ENCODE data around the gene KREMEN2.

The KREMEN2 gene

DNA sequence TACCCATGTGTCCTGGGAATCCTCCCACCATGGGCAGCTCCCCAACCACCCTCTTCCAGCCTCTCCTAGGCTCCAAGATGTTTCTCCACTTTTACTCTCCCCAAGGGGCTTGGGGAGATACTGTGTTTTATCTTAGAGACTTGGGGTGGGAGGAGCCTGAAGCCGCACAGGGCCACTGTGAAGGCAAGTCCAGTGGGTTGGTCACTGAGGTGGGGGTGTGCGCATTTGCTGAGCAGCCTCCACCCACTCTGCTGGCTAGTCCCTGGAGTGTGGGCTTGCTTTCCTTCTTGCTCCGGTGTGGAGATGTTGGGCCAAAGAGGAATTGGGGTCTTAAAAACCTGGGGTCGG is 44.6 kb downstream of the KREMEN2 start:
- H3K27me3 ChIP-seq (ENCODE audit: control insufficient read depth in 5 of 5, insufficient read depth in 4 of 5, low read length in 5 of 5): peaks cover 41 to 61% (median 51%) of the 10 kb centered on the region in 5 donors
- H3K4me3 ChIP-seq (ENCODE audit: low read depth in 1 of 5, low read length in 5 of 5): peak overlapping the region in 1 of 5 donors; percentile 18
- no peak overlapping the region for H3K27ac ChIP-seq (ENCODE audit: low read depth, low read length)
- H3K9me3 ChIP-seq (ENCODE audit: control insufficient read depth in 5 of 5, low read length in 5 of 5): no peaks in the 10 kb centered on the region
- peaks cover 0 to 28% (median 18%) of the 10 kb centered on the region in 5 donors for H3K4me1 ChIP-seq (ENCODE audit: control insufficient read depth in 5 of 5, insufficient read depth in 5 of 5, low read length in 5 of 5)
- peak overlapping the region in 1 of 5 donors; percentile 30 for H3K9ac ChIP-seq (ENCODE audit: low read length in 5 of 5)
- no peaks in the 10 kb centered on the region for H3K36me3 ChIP-seq (ENCODE audit: control insufficient read depth in 5 of 5, insufficient read depth in 5 of 5, low read length in 5 of 5)

DNA sequence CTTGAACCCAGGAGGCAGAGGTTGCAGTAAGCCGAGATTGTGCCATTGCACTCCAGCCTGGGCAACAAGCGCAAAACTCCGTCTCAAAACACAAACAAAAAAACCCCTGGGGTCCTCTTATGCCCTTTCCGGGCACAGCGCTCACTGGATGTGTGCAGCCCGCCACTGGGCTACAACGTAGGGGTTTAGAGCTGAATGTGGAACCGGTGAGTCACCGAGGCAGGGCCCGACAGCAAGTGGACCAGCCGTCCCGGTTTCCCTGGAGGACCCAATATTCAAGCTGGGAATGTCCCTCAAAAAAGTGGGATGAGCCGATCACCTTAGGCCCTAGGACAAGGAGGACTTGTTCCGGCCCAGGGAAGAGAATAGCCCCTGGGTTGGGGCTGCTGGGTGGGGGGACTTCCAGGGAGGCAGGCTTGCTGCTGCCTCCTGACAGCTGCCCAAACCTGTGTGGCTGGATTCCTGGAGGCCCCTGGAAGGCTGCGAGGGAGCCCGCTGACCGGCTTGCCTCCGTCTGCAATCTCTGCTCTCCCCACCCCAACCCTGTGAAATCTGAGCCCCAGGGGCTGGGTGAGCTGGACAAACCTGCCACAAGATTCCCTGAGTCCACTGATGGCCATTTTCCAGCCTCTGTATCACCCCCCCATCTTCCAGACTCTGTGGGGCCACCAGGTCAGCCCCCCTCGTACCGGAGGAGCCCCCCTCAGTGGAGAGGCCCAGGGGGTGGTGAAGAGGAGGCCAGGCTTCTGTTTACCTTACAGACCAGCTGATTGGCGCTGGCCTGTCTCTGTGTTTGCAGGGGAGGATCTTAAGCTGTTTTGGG is 45.7 kb downstream of the KREMEN2 start:
- Histone ChIP-seq H3K4me3 (ENCODE audit: low read depth in 1 of 5, low read length in 5 of 5) (no peak overlapping the region), H3K36me3 (ENCODE audit: control insufficient read depth in 5 of 5, insufficient read depth in 5 of 5, low read length in 5 of 5) (no peaks in the 10 kb centered on the region), H3K4me1 (ENCODE audit: control insufficient read depth in 5 of 5, insufficient read depth in 5 of 5, low read length in 5 of 5) (peaks cover 0 to 25% (median 17%) of the 10 kb centered on the region in 5 donors), H3K27me3 (ENCODE audit: control insufficient read depth in 5 of 5, insufficient read depth in 4 of 5, low read length in 5 of 5) (peaks cover 46 to 71% (median 58%) of the 10 kb centered on the region in 5 donors), H3K9me3 (ENCODE audit: control insufficient read depth in 5 of 5, low read length in 5 of 5) (no peaks in the 10 kb centered on the region), H3K27ac (ENCODE audit: low read depth, low read length) (no peak overlapping the region), H3K9ac (ENCODE audit: low read length in 5 of 5) (no peak overlapping the region)

DNA sequence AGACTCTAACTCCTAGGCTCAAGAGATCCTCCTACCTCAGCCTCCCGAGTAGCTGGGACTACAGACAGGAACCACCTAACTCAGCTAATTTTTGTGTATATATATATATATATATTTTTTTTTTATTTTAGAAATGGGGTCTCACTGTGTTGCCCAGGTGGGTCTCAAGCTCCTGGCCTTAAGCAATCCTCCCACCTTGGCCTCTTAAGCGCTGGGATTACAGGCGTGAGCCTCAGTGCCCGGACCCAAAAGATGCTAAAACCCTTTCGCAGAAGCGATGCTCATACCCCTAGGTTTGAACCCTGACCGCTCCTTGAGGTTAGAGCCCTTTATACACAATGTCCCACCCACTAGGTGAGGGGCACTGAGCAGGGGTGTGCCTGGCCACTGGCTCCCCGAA is 46.4 kb downstream of the KREMEN2 start:
- Histone ChIP-seq H3K27me3 (ENCODE audit: control insufficient read depth in 5 of 5, insufficient read depth in 4 of 5, low read length in 5 of 5) (peaks cover 46 to 73% (median 58%) of the 10 kb centered on the region in 5 donors), H3K9ac (ENCODE audit: low read length in 5 of 5) (no peak overlapping the region), H3K27ac (ENCODE audit: low read depth, low read length) (no peak overlapping the region), H3K9me3 (ENCODE audit: control insufficient read depth in 5 of 5, low read length in 5 of 5) (no peaks in the 10 kb centered on the region), H3K4me3 (ENCODE audit: low read depth in 1 of 5, low read length in 5 of 5) (no peak overlapping the region), H3K4me1 (ENCODE audit: control insufficient read depth in 5 of 5, insufficient read depth in 5 of 5, low read length in 5 of 5) (peaks cover 0 to 22% (median 14%) of the 10 kb centered on the region in 5 donors), H3K36me3 (ENCODE audit: control insufficient read depth in 5 of 5, insufficient read depth in 5 of 5, low read length in 5 of 5) (no peaks in the 10 kb centered on the region)

DNA sequence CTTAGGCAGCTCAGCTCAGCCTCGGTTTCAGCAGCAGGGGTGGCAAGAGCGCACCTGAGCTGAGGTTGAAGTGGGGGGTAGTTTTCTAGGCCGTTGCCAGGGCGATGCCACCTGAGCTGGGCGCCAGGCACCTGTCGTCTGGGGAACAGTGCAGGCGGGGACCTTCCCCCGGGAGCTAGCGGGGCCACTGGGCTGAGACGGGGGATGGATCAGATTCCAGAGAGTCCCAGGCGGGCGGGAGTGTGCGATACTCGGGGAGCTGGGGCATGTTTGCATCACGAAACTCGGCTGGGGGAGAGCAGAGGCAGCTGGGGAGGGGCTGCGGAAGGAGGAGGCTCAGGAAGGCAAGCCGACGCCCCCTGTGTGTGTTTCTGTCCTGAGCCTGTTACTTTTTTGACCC is 48.2 kb downstream of the KREMEN2 start:
- Histone ChIP-seq H3K9me3 (ENCODE audit: control insufficient read depth in 5 of 5, low read length in 5 of 5) (no peaks in the 10 kb centered on the region), H3K9ac (ENCODE audit: low read length in 5 of 5) (no peak overlapping the region), H3K27ac (ENCODE audit: low read depth, low read length) (no peak overlapping the region), H3K4me1 (ENCODE audit: control insufficient read depth in 5 of 5, insufficient read depth in 5 of 5, low read length in 5 of 5) (peaks cover 0 to 16% (median 14%) of the 10 kb centered on the region in 5 donors), H3K36me3 (ENCODE audit: control insufficient read depth in 5 of 5, insufficient read depth in 5 of 5, low read length in 5 of 5) (no peaks in the 10 kb centered on the region), H3K4me3 (ENCODE audit: low read depth in 1 of 5, low read length in 5 of 5) (no peak overlapping the region), H3K27me3 (ENCODE audit: control insufficient read depth in 5 of 5, insufficient read depth in 4 of 5, low read length in 5 of 5) (peaks cover 43 to 72% (median 54%) of the 10 kb centered on the region in 5 donors)

DNA sequence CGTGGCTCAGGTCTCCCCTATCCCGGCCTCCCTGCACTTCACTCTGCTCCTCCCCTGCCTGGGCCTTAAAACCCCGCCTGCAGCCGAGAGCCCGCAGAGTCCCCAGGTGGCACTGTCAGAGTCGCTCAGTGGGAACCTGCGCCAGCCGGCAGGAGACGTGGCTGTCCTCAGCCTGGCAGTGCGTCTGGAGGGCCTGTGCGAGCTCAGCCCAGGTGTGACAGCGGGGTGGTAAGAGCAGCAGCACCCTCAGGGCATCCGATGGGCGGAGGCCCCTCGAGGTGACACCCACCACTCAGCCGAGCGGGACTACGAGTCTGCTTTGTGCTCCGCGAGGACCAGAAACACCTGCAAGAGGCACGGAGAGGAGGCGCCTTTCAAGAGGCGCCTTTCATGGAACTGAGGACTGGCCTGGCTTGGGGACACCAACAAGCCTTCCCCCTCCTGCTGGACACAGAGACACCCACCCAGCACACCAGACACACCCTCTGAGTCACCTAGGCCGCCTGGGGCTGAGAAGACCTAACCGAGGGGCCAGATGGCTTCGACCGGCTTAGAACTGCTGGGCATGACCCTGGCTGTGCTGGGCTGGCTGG is 48.8 kb downstream of the KREMEN2 start, which contains the start of gene CLDN9:
Gene CLDN9, plus strand, starts transcription at position 96 of the 593 bp plus-strand sequence. Its CDS starts 440 bp downstream, at position 536.
- Histone ChIP-seq H3K9ac (ENCODE audit: low read length in 5 of 5) (no peak within 1 kb of the TSS), H3K27ac (ENCODE audit: low read depth, low read length) (no peak within 1 kb of the TSS), H3K4me3 (ENCODE audit: low read depth in 1 of 5, low read length in 5 of 5) (no peak within 1 kb of the TSS), H3K27me3 (ENCODE audit: control insufficient read depth in 5 of 5, insufficient read depth in 4 of 5, low read length in 5 of 5) (peaks cover 38 to 70% (median 52%) of the 10 kb centered on the region in 5 donors), H3K4me1 (ENCODE audit: control insufficient read depth in 5 of 5, insufficient read depth in 5 of 5, low read length in 5 of 5) (peaks cover 0 to 9% (median 7%) of the 10 kb centered on the region in 5 donors), H3K9me3 (ENCODE audit: control insufficient read depth in 5 of 5, low read length in 5 of 5) (no peaks in the 10 kb centered on the region), H3K36me3 (ENCODE audit: control insufficient read depth in 5 of 5, insufficient read depth in 5 of 5, low read length in 5 of 5) (no peaks in the 10 kb centered on the region)

DNA sequence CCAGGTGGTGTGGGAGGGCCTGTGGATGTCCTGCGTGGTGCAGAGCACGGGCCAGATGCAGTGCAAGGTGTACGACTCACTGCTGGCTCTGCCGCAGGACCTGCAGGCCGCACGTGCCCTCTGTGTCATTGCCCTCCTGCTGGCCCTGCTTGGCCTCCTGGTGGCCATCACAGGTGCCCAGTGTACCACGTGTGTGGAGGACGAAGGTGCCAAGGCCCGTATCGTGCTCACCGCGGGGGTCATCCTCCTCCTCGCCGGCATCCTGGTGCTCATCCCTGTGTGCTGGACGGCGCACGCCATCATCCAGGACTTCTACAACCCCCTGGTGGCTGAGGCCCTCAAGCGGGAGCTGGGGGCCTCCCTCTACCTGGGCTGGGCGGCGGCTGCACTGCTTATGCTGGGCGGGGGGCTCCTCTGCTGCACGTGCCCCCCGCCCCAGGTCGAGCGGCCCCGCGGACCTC is 49.4 kb downstream of the KREMEN2 start:
- Histone ChIP-seq H3K4me3 (ENCODE audit: low read depth in 1 of 5, low read length in 5 of 5) (no peak overlapping the region), H3K4me1 (ENCODE audit: control insufficient read depth in 5 of 5, insufficient read depth in 5 of 5, low read length in 5 of 5) (peaks cover 0 to 8% (median 2%) of the 10 kb centered on the region in 5 donors), H3K9me3 (ENCODE audit: control insufficient read depth in 5 of 5, low read length in 5 of 5) (no peaks in the 10 kb centered on the region), H3K27me3 (ENCODE audit: control insufficient read depth in 5 of 5, insufficient read depth in 4 of 5, low read length in 5 of 5) (peaks cover 36 to 70% (median 51%) of the 10 kb centered on the region in 5 donors), H3K9ac (ENCODE audit: low read length in 5 of 5) (no peak overlapping the region), H3K36me3 (ENCODE audit: control insufficient read depth in 5 of 5, insufficient read depth in 5 of 5, low read length in 5 of 5) (no peaks in the 10 kb centered on the region), H3K27ac (ENCODE audit: low read depth, low read length) (no peak overlapping the region)

DNA sequence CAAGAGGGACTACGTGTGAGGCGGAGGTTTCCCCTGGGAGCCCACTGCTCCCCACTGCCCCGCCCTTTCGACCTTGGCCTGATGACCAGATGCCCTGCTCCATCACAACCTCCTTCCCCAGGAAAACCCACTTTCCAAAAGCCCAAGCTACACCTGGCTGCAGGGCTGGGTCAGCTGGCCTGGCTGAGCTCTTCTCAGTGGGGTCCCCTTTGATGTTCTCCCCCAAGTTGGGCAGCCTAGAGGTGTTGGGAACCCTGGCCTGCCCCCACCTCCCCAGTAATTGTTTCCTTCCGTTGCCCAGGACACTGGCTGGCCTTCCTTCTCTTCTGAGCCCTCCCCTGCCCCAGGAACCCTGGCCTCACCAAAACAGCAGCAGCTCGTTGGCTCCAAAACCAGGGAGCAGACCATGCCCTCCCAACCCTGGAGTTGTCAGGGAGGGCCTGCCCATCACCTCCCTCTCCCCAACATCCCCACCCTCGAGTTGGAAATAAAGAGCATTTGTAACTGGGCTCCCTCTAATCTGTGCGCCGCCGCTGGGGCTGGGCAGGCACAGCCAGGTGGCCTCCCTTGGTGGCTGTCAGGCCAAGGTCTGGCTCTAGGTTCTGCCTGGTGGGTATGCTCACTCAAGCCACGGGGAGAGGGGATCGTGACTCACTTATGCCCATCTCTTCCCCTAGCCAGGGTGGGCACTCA is 50.1 kb downstream of the KREMEN2 start:
- peaks cover 0 to 6% (median 0%) of the 10 kb centered on the region in 5 donors for H3K4me1 ChIP-seq (ENCODE audit: control insufficient read depth in 5 of 5, insufficient read depth in 5 of 5, low read length in 5 of 5)
- H3K9me3 ChIP-seq (ENCODE audit: control insufficient read depth in 5 of 5, low read length in 5 of 5): no peaks in the 10 kb centered on the region
- no peak overlapping the region for H3K4me3 ChIP-seq (ENCODE audit: low read depth in 1 of 5, low read length in 5 of 5)
- no peak overlapping the region for H3K27ac ChIP-seq (ENCODE audit: low read depth, low read length)
- H3K36me3 ChIP-seq (ENCODE audit: control insufficient read depth in 5 of 5, insufficient read depth in 5 of 5, low read length in 5 of 5): no peaks in the 10 kb centered on the region
- peaks cover 34 to 68% (median 47%) of the 10 kb centered on the region in 5 donors for H3K27me3 ChIP-seq (ENCODE audit: control insufficient read depth in 5 of 5, insufficient read depth in 4 of 5, low read length in 5 of 5)
- H3K9ac ChIP-seq (ENCODE audit: low read length in 5 of 5): no peak overlapping the region

DNA sequence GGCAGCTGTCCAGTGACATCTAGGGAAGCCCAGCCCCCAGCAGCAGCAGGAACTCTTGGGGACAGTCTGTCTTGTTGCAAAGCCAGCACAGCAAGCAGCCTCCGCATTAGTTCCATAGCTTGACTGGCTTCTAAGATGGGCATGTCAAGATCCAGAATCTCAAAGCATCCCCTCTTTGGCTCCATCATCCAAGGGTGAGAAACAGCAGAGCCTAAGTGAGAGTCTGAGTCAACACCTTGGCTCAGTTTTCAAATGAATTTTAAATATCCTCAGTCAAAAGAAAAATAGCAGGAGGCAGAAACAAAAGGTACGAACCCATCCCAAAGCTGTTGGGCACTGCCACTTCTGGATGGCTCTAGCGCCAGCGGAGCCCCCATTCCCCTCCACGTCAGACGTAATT is 50.9 kb downstream of the KREMEN2 start:
- Histone ChIP-seq H3K27ac (ENCODE audit: low read depth, low read length) (no peak overlapping the region), H3K9me3 (ENCODE audit: control insufficient read depth in 5 of 5, low read length in 5 of 5) (no peaks in the 10 kb centered on the region), H3K4me1 (ENCODE audit: control insufficient read depth in 5 of 5, insufficient read depth in 5 of 5, low read length in 5 of 5) (peaks cover 0 to 9% (median 4%) of the 10 kb centered on the region in 5 donors), H3K36me3 (ENCODE audit: control insufficient read depth in 5 of 5, insufficient read depth in 5 of 5, low read length in 5 of 5) (no peaks in the 10 kb centered on the region), H3K4me3 (ENCODE audit: low read depth in 1 of 5, low read length in 5 of 5) (no peak overlapping the region), H3K9ac (ENCODE audit: low read length in 5 of 5) (no peak overlapping the region), H3K27me3 (ENCODE audit: control insufficient read depth in 5 of 5, insufficient read depth in 4 of 5, low read length in 5 of 5) (peaks cover 30 to 62% (median 42%) of the 10 kb centered on the region in 5 donors)

DNA sequence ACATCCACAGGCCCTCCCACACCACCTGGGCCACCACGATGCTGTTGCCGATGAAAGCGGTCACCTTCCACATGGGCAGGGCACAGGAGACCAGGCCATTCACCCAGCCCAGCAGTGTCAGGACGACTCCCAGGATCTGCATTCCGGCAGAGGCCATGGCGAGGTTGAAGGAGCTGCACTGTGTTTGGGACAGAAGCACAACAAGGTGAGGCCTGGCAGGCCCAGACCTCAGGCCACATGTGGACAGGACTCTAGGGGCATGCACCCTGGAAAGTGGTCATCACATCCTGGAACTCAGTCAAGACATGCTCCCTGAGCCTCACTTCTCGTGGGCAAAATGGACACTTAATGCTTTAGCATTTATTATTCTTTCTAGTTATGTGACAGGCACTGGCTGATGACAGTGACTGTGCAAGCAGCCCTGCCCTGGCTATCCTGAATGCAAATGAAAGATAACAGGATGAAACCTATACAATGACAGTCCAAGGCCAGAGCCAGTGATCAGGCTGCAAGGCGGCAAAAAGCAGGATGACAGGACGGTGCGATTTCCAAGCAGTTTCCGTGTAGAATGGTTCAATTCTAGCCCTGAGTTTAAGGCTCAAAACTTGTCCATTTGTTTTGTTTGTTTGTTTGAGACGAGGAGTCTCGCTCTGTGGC is 51.9 kb downstream of the KREMEN2 start:
- no peak overlapping the region for H3K27ac ChIP-seq (ENCODE audit: low read depth, low read length)
- peaks cover 0 to 18% (median 10%) of the 10 kb centered on the region in 5 donors for H3K4me1 ChIP-seq (ENCODE audit: control insufficient read depth in 5 of 5, insufficient read depth in 5 of 5, low read length in 5 of 5)
- no peak overlapping the region for H3K4me3 ChIP-seq (ENCODE audit: low read depth in 1 of 5, low read length in 5 of 5)
- H3K36me3 ChIP-seq (ENCODE audit: control insufficient read depth in 5 of 5, insufficient read depth in 5 of 5, low read length in 5 of 5): no peaks in the 10 kb centered on the region
- H3K27me3 ChIP-seq (ENCODE audit: control insufficient read depth in 5 of 5, insufficient read depth in 4 of 5, low read length in 5 of 5): peaks cover 30 to 56% (median 37%) of the 10 kb centered on the region in 5 donors
- H3K9ac ChIP-seq (ENCODE audit: low read length in 5 of 5): no peak overlapping the region
- no peaks in the 10 kb centered on the region for H3K9me3 ChIP-seq (ENCODE audit: control insufficient read depth in 5 of 5, low read length in 5 of 5)

Measured in subcutaneous abdominal adipose tissue (tissue), 5 donors.